ENCODE measurements around the gene RPL27.

DNA sequence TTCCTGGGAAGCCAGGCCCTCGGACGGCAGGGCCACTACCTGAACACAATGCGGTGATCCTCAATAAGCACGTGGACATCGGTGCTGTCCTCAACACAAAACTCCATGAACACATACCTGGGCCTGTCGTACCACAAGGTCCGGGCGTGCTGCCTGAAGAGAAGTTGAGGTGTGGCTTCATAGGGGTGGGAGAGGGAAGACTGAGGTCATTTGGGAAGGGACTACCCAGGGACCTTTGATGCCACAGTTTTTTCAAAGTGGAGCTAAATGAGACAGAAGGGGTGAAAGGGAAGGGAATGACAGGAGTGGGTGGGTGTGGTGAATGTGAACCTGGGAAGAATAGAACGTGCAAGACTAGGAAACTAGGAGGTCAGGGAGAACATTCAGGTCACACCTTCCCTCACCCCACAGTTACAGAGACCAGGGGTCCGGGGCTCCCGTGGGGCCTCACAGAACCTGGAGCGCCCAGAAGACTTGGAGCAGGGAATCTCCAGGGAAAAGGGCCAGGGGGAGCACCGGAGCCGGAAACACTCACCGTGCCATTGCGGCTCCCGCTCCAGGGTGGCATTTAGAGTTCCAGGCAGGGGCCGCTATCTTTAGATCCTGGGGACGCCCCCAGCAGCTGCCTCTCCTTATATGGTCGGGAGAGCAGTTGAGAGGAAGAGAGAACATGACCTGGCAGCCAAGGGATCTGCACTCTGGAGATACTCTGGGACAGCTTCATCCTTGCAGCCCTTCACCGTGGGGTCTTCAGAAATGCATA, 18.5 kb upstream of the RPL27 start, which contains the start of gene PTGES3L:
- TF ChIP-seq, protein P1, sequence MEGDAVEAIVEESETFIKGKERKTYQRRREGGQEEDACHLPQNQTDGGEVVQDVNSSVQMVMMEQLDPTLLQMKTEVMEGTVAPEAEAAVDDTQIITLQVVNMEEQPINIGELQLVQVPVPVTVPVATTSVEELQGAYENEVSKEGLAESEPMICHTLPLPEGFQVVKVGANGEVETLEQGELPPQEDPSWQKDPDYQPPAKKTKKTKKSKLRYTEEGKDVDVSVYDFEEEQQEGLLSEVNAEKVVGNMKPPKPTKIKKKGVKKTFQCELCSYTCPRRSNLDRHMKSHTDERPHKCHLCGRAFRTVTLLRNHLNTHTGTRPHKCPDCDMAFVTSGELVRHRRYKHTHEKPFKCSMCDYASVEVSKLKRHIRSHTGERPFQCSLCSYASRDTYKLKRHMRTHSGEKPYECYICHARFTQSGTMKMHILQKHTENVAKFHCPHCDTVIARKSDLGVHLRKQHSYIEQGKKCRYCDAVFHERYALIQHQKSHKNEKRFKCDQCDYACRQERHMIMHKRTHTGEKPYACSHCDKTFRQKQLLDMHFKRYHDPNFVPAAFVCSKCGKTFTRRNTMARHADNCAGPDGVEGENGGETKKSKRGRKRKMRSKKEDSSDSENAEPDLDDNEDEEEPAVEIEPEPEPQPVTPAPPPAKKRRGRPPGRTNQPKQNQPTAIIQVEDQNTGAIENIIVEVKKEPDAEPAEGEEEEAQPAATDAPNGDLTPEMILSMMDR (IDR thresholded peaks at IDR 0.05; ENCODE audit: extremely low read depth in 1 of 2, insufficient read depth in 1 of 2, low read depth in 1 of 2, low read length in 2 of 2): no peak
- TF ChIP-seq, protein P2, sequence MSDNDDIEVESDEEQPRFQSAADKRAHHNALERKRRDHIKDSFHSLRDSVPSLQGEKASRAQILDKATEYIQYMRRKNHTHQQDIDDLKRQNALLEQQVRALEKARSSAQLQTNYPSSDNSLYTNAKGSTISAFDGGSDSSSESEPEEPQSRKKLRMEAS (IDR thresholded peaks at IDR 0.05; ENCODE audit: insufficient read depth, insufficient read length): no peak
- no peak for TF ChIP-seq POLR2A (IDR thresholded peaks at IDR 0.05; ENCODE audit: low read depth, low read length)
- TF ChIP-seq POLR2AphosphoS5 (IDR thresholded peaks at IDR 0.05; ENCODE audit: insufficient read depth, low read depth, low read length): no peak
- TF ChIP-seq EZH2 (IDR thresholded peaks at IDR 0.05; ENCODE audit: borderline replicate concordance, low read depth, low read length, severe bottlenecking): no peak
- no peak for TF ChIP-seq FOS (IDR thresholded peaks at IDR 0.05; ENCODE audit: borderline replicate concordance, insufficient read depth, low read length)
- no peak for TF ChIP-seq MYC (IDR thresholded peaks at IDR 0.05; ENCODE audit: low read depth, low read length)

Measured in endothelial cell of umbilical vein (primary cell).